K562 (cell line): ENCODE measurements around the gene ADD3. TPM values are rescaled to one million over a fixed set of nuclear protein-coding genes. Genes with fewer than 3 reads are reported as not detected.

ENCODE experiments used
- ATAC-seq: fragments of 200-7000 bp; cut with Tn5 transposase; 3 replicates; pipeline ENCODE4 v1.9.1; 2020; ENCODE audit warnings: moderate library complexity
- BruUV-seq: library from RNA; stranded (reverse); fragments of 400-500 nt; replicated peaks from 2 replicates; lab custom pipeline; 2021; lab: Mats Ljungman, UMichigan
- CTCF ChIA-PET: fragments of 300-600 bp; formaldehyde crosslinking; extraction: SDS; loops from one replicate; lab custom pipeline; 2021; ENCODE audit warnings: low intra/inter-chr PET ratio; lab: Yijun Ruan, JAX
- POLR2A ChIA-PET: fragments of 300-600, 350-650 bp; sonication (Branson Sonifier 250); formaldehyde crosslinking; extraction: SDS; loops from one replicate; lab custom pipeline; 2021; ENCODE audit warnings: antibody characterized with exemption, inconsistent platforms; lab: Yijun Ruan, JAX
- DNase-seq, 4 experiments: peaks; one replicate each; pipeline versions ENCODE4 v3.0.0 to v3.0.0-alpha.2; 2011 to 2018; ENCODE audit warnings: low spot score in 3 of 4, mixed read lengths in 3 of 4; ENCODE audit errors: extremely low read depth in 1 of 4
- FAIRE-seq: peaks from 2 replicates; lab custom pipeline; 2011; peaks lifted over from hg19 to GRCh38; lab: Jason Lieb, UNC
- H2AFZ ChIP-seq: 2 replicates; pipeline ENCODE4 v1.6.0; 2011; ENCODE audit warnings: low read depth, low read length, control low read depth, inconsistent platforms
- H3K27ac ChIP-seq: fragments of 200-600 bp; 3 replicates; pipeline ENCODE4 v1.8.0; 2011; ENCODE audit warnings: low read depth, mild to moderate bottlenecking, control low read depth, inconsistent platforms, low read length, moderate library complexity, mixed read lengths; ENCODE audit errors: extremely low read depth
- H3K27me3 ChIP-seq, 2 experiments: fragments of 300-600 bp in 1 of 2; 2 replicates in 1 of 2; 3 replicates in 1 of 2; pipeline versions ENCODE4 v1.6.0 to v1.8.0; 2011; ENCODE audit warnings: inconsistent platforms in 2 of 2, low read length in 2 of 2, mild to moderate bottlenecking in 1 of 2, mixed read lengths in 1 of 2, moderate library complexity in 1 of 2; ENCODE audit not compliant: control insufficient read depth in 2 of 2, insufficient read depth in 2 of 2
- H3K36me3 ChIP-seq: fragments of 300-600 bp; 3 replicates; pipeline ENCODE4 v1.8.0; 2011; ENCODE audit warnings: mild to moderate bottlenecking, low read length, inconsistent platforms; ENCODE audit not compliant: control insufficient read depth, insufficient read depth
- H3K4me1 ChIP-seq, 2 experiments: fragments of 200-600 bp in 1 of 2; replicated peaks in 1 of 2; 2 replicates in 1 of 2; 3 replicates in 1 of 2; pipeline versions ENCODE4 v1.5.1 to v1.8.0; 2011; ENCODE audit warnings: inconsistent platforms in 2 of 2, low read length in 2 of 2, mild to moderate bottlenecking in 1 of 2, mixed read lengths in 1 of 2, moderate library complexity in 1 of 2; ENCODE audit not compliant: control insufficient read depth in 2 of 2, insufficient read depth in 2 of 2
- H3K4me2 ChIP-seq: 2 replicates; pipeline ENCODE4 v1.6.1; 2011; ENCODE audit warnings: low read length, control low read depth, inconsistent platforms, mixed read lengths; ENCODE audit not compliant: insufficient read depth
- H3K4me3 ChIP-seq: fragments of 200-600 bp; sonication (generic), shearing (Covaris generic); 2 replicates; pipeline ENCODE4 v1.5.1; 2016; ENCODE audit warnings: control low read depth, inconsistent platforms
- H3K79me2 ChIP-seq: fragments of 200-600 bp; 3 replicates; pipeline ENCODE4 v1.8.0; 2011; ENCODE audit warnings: low read length, inconsistent platforms; ENCODE audit not compliant: control insufficient read depth, insufficient read depth
- H3K9ac ChIP-seq, 2 experiments: 2 replicates each; pipeline versions ENCODE4 v1.6.0 to v1.6.1; 2011; ENCODE audit warnings: low read depth in 2 of 2, low read length in 2 of 2, control low read depth in 1 of 2, inconsistent platforms in 1 of 2, mild to moderate bottlenecking in 1 of 2, mixed read lengths in 1 of 2; ENCODE audit not compliant: insufficient read depth in 1 of 2
- H3K9me1 ChIP-seq: one replicate; pipeline ENCODE4 v1.6.0; 2011; ENCODE audit warnings: inconsistent platforms, mild to moderate bottlenecking, low read length, moderate library complexity; ENCODE audit not compliant: control insufficient read depth, insufficient read depth
- H3K9me3 ChIP-seq: replicated peaks from 2 replicates; pipeline ENCODE4 v1.5.1; 2011; ENCODE audit warnings: low read depth, low read length, inconsistent platforms; ENCODE audit not compliant: control insufficient read depth, insufficient read depth
- H4K20me1 ChIP-seq: replicated peaks from 2 replicates; pipeline ENCODE4 v1.6.1; 2011; ENCODE audit warnings: low read length, inconsistent platforms, mixed read lengths; ENCODE audit not compliant: control insufficient read depth, insufficient read depth
- ESRRA ChIP-seq: fragments of 450-650 bp; IDR thresholded peaks from 2 replicates; pipeline ENCODE4 v1.6.1; 2014; ENCODE audit warnings: low read depth, mild to moderate bottlenecking, moderate library complexity, borderline replicate concordance
- FOXA3 ChIP-seq, 2 experiments: fragments of 450-650 bp in 1 of 2; sonication (generic) in 1 of 2; formaldehyde crosslinking; IDR thresholded peaks in 1 of 2; conservative IDR thresholded peaks in 1 of 2; 2 replicates each; pipeline versions ENCODE4 v1.4.0 to v1.8.0; 2020 to 2022; ENCODE audit warnings: mild to moderate bottlenecking in 2 of 2, missing genetic modification reagents in 1 of 2
- HSF4 ChIP-seq: fragments of 250-450 bp; sonication (Bioruptor Pico); IDR thresholded peaks from 2 replicates; pipeline ENCODE4 v2.1.2; 2022; ENCODE audit warnings: mild to moderate bottlenecking, moderate library complexity, borderline replicate concordance
- MEF2D ChIP-seq: conservative IDR thresholded peaks from 2 replicates; pipeline ENCODE4 v1.6.1; 2016; ENCODE audit warnings: low read depth, missing genetic modification characterization, missing compliant biosample characterization
- PML ChIP-seq: IDR thresholded peaks from 2 replicates; pipeline ENCODE4 v1.6.1; 2012; ENCODE audit warnings: low read length, inconsistent platforms
- RBM25 ChIP-seq: fragments of 200-400 bp; formaldehyde crosslinking; IDR thresholded peaks from 2 replicates; pipeline ENCODE4 v1.6.1; 2018; ENCODE audit warnings: low read length, low read depth, moderate library complexity; ENCODE audit not compliant: severe bottlenecking
- SIN3B ChIP-seq: fragments of 450-650 bp; IDR thresholded peaks from 2 replicates; pipeline ENCODE4 v1.6.1; 2017; ENCODE audit warnings: low read depth, mild to moderate bottlenecking, moderate library complexity
- SRSF7 ChIP-seq: fragments of 200-400 bp; formaldehyde crosslinking; optimal IDR thresholded peaks from 2 replicates; pipeline ENCODE3; 2017; ENCODE audit warnings: mild to moderate bottlenecking, low read depth, low read length
- SRSF9 ChIP-seq: fragments of 200-400 bp; formaldehyde crosslinking; IDR thresholded peaks from 2 replicates; pipeline ENCODE4 v1.6.1; 2017; ENCODE audit warnings: low read depth, low read length, borderline replicate concordance
- XRCC4 ChIP-seq: IDR thresholded peaks from one replicate; pipeline ENCODE4 v1.6.1; 2011; ENCODE audit not compliant: insufficient read depth, insufficient read length; ENCODE audit errors: extremely low read depth
- ZNF146 ChIP-seq: IDR thresholded peaks from one replicate; pipeline ENCODE4 v1.6.1; 2018; ENCODE audit warnings: missing compliant biosample characterization; ENCODE audit not compliant: unreplicated experiment
- ZNF263 ChIP-seq: sonication (generic); formaldehyde crosslinking; IDR thresholded peaks from 2 replicates; pipeline ENCODE4 v1.8.0; 2022; ENCODE audit warnings: mild to moderate bottlenecking, missing genetic modification reagents, borderline replicate concordance
- ZNF347 ChIP-seq: fragments of 450-650 bp; formaldehyde crosslinking; IDR thresholded peaks from 2 replicates; pipeline ENCODE4 v1.4.0; 2020; ENCODE audit warnings: low read depth, mild to moderate bottlenecking, moderate library complexity
- in situ Hi-C: fragments of 300-500 bp; cut with MboI; formaldehyde crosslinking; loops from 4 replicates; pipeline ENCODE4 v1.15.0; 2018; ENCODE audit warnings: inconsistent platforms, mixed read lengths
- intact Hi-C: fragments of 100-400 bp; cut with micrococcal nuclease; formaldehyde crosslinking; loops from 2 replicates; pipeline ENCODE4 v1.14.2; 2022
- polyA plus RNA-seq, 8 experiments: library from polyadenylated mRNA; depleted of rRNA in 4 of 8; stranded (reverse) in 5 of 8; unstranded in 3 of 8; fragments of >200 nt; fragmentation: Nextera tagmentation in 2 of 8; fragmentation: Illumina TruSeq in 1 of 8; extraction: Ambion mirVana in 2 of 8; extraction: Trizol in 1 of 8; gene quantifications; 2 replicates each; pipeline versions ENCODE4 v1.2.1 to v1.2.3, GENCODE V29; 2011 to 2014; ENCODE audit warnings: inconsistent platforms in 1 of 8, missing spikeins in 1 of 8
- total RNA-seq, 7 experiments: library from RNA; depleted of rRNA in 6 of 7; stranded (reverse); fragments of >200 nt in 6 of 7; fragmentation: Illumina TruSeq in 2 of 7; extraction: Trizol in 2 of 7; gene quantifications; 2 replicates each; pipeline versions ENCODE4 v1.2.1 to v1.2.3, GENCODE V29; 2011 to 2021; ENCODE audit warnings: low replicate concordance in 1 of 7
- TF ChIP-seq, protein P1 (sequence below): fragments of 450-650 bp; formaldehyde crosslinking; IDR thresholded peaks from 2 replicates; pipeline ENCODE4 v1.4.0; 2020; ENCODE audit warnings: mild to moderate bottlenecking, moderate library complexity
- TF ChIP-seq, protein P2 (sequence below): fragments of 450-650 bp; IDR thresholded peaks from 2 replicates; pipeline ENCODE4 v1.6.1; 2017; ENCODE audit warnings: antibody characterized with exemption
- TF ChIP-seq, protein P3 (sequence below): sonication (generic); formaldehyde crosslinking; IDR thresholded peaks from 2 replicates; pipeline ENCODE4 v1.8.0; 2022; ENCODE audit warnings: mild to moderate bottlenecking, missing genetic modification reagents

The ADD3 gene
- total and polyA plus RNA-seq, 9 of the 15 experiments (the other 6 are each of a cell fraction or from before 2014, with no cell fraction given), result 13.2 to 125 (median 31.7) TPM

DNA sequence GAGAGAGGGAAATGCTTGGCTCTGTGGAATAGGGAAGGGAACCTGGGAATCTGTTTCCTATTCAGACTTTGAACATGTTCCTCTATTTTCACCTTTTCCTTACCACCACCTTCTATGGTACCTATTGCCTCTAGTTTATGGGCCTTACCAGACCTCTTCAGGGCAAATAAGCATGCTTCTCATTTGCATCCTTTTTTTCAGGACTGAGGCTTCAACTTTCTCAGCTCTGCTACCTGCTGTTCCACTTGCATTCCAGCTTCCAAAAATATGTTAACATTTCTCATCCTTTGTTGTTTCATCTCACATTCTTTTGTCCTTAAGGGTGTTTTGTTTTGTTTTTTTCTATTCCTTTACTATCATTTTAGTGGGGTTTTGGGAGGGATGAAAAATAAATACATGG lies 121.7 kb downstream of the ADD3 start:
- H3K4me1 ChIP-seq, result no peaks in the 10 kb centered on the region
- no peak for FAIRE-seq
- TF ChIP-seq, protein P1, sequence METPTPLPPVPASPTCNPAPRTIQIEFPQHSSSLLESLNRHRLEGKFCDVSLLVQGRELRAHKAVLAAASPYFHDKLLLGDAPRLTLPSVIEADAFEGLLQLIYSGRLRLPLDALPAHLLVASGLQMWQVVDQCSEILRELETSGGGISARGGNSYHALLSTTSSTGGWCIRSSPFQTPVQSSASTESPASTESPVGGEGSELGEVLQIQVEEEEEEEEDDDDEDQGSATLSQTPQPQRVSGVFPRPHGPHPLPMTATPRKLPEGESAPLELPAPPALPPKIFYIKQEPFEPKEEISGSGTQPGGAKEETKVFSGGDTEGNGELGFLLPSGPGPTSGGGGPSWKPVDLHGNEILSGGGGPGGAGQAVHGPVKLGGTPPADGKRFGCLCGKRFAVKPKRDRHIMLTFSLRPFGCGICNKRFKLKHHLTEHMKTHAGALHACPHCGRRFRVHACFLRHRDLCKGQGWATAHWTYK, result no peak
- no peak for TF ChIP-seq ESRRA
- TF ChIP-seq SRSF7, result no peak
- TF ChIP-seq, protein P2, sequence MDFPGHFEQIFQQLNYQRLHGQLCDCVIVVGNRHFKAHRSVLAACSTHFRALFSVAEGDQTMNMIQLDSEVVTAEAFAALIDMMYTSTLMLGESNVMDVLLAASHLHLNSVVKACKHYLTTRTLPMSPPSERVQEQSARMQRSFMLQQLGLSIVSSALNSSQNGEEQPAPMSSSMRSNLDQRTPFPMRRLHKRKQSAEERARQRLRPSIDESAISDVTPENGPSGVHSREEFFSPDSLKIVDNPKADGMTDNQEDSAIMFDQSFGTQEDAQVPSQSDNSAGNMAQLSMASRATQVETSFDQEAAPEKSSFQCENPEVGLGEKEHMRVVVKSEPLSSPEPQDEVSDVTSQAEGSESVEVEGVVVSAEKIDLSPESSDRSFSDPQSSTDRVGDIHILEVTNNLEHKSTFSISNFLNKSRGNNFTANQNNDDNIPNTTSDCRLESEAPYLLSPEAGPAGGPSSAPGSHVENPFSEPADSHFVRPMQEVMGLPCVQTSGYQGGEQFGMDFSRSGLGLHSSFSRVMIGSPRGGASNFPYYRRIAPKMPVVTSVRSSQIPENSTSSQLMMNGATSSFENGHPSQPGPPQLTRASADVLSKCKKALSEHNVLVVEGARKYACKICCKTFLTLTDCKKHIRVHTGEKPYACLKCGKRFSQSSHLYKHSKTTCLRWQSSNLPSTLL, result no peak
- no peak for TF ChIP-seq PML
- TF ChIP-seq SIN3B, result no peak
- TF ChIP-seq MEF2D, result no peak
- TF ChIP-seq XRCC4, result no peak
- no peak for TF ChIP-seq ZNF347 (CRISPR knock-in tag)
- TF ChIP-seq, protein P3, sequence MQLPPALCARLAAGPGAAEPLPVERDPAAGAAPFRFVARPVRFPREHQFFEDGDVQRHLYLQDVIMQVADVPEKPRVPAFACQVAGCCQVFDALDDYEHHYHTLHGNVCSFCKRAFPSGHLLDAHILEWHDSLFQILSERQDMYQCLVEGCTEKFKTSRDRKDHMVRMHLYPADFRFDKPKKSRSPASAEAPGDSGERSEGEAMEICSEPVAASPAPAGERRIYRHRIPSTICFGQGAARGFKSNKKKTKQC (CRISPR knock-in tag), result no peak
- TF ChIP-seq ZNF263 (CRISPR knock-in tag), result no peak
- TF ChIP-seq RBM25, result no peak
- no peak for TF ChIP-seq SRSF9
- no peak for TF ChIP-seq ZNF146 (CRISPR knock-in tag)
- TF ChIP-seq HSF4 (CRISPR knock-in tag), result no peak
- no peak for TF ChIP-seq FOXA3 (CRISPR knock-in tag; conservative IDR thresholded peaks at IDR 0.05 in 1 of 2, IDR thresholded peaks at IDR 0.05 in 1 of 2)
- TF ChIP-seq, all 486 proteins: peak for 0
- Histone ChIP-seq H3K36me3 (peaks cover 51% of the 10 kb centered on the region), H3K4me2 (no peak overlapping the region), H3K27ac (no peak overlapping the region), H3K9ac (no peak overlapping the region), H3K9me3 (no peaks in the 10 kb centered on the region), H3K27me3 (no peaks in the 10 kb centered on the region), H3K79me2 (no peaks in the 10 kb centered on the region), H3K4me3 (no peak overlapping the region), H3K9me1 (no peaks in the 10 kb centered on the region), H2AFZ (no peak overlapping the region), H4K20me1 (no peaks in the 10 kb centered on the region)
- ATAC-seq (no peak), DNase-seq (no peak)
- ChIA-PET CTCF (no interaction called here), POLR2A (interaction anchor here (0.9 kb wide), 1 partner anchor 156 kb away, joined by 3 read pairs; no protein-coding TSS in a partner anchor)
- in situ Hi-C loops, result loop anchor here (25.0 kb wide), 1 partner anchor 408 kb away; no protein-coding TSS in a partner anchor
- intact Hi-C loops, result no loop called here
- no TSS peak for BruUV-seq
